NCI-H82 treated with DMSO at 0.1 percent for 48 hours (cell line): ENCODE results near the gene CACNG6.

Experiments used
- DNase-seq: peaks from one replicate; lab custom pipeline; 2025; ENCODE audit not compliant: unreplicated experiment; lab: John Stamatoyannopoulos, UW

The CACNG6 gene

DNA sequence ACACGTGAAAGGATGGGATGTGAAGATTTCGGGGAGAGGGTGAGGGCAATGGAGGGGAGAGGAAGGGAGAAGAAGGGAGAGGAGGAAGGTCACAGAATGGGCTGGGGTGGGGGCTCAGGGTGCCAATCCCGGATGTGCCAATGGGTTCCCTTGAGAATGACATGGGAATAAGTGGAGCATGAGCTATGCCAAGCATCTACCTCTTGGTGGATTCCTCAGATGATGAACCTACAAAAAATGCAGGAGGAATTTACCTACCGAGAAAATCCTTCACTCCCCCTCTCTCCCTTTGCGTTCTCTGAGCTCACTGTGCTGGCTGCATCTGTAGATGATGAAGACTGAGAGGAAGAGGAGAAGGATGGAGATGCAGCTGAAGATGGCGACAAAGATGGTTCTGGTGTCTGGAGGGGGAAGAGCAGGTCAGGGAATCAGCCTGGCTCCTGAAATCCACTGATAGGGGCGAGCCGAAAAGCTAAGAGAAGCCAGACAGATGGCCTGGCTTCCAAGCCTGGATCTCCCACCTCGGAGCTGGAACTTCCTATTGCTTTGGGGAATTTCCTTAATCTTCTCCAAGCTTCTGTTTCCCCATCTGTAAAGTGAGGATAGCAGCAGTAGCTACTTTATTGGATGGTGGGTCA, 50.7 kb downstream of the CACNG6 start:
- DNase-seq: no peak

DNA sequence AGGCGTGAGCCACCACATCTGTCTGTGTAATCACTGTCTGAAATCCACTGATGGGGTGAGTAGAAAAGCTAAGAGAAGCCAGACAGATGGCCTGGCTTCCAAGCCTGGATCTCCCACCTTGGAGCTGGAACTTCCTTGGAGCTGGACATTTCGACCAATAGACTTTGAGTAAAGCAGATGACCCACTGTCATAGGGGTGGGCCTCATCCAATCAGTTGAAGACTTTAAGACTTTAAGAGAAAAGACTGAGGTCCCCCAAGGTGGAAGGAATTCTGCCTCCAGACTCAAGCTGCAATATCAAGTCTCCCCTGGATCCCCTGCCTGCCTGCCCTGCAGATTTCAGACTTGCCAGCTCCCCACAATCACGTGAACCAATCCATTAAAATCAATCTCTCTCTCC, 51.6 kb downstream of the CACNG6 start:
- DNase-seq: no peak

DNA sequence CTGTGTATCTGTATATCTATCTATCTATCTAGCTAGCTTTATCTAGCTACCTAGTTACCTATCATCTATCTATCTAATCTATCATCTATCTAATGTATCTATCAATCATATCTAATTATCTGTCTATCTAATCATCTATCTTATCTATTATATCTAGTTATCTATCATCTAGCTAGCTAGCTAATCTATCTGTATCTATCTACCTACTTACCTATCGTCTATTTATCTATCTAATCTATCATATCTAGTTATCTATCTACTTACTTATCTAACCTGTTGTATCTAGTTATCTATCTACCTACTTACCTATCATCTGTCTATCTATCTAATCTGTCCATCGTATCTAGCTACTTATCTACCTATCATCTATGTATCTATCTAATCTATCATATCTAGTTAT, 54.3 kb downstream of the CACNG6 start:
- DNase-seq: no peak

DNA sequence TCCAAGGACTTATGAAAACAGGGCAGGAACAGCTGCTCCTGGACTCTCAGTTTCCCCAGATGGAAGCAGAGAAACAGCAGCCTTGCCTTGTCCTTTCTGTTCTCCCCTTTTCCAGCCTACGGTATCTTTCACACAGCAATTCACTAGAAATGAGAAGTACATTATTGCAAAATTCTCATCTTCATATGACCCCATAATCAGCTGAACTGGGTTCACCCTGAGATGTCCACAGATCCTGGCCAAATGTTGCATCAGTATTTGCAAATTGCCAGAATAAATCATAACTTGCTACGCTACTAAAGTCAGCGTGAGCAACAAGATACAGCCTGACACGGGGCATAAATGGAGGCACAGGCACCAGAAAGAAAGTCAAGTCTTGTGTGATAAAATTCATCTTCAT, 56.2 kb downstream of the CACNG6 start:
- no peak for DNase-seq
